Hippocampal formation (tissue), 2 donors: ENCODE measurements around the gene HTR4.
"Not testable (repeated sequence)": the region's sequence is repeated elsewhere in the genome, so short reads cannot be mapped to it uniquely, and the experiment has no call there.

Experiments
- DNase-seq, 2 donors: peaks; one replicate each; lab custom pipeline; 2025; lab: John Stamatoyannopoulos, UW

HTR4 gene

DNA sequence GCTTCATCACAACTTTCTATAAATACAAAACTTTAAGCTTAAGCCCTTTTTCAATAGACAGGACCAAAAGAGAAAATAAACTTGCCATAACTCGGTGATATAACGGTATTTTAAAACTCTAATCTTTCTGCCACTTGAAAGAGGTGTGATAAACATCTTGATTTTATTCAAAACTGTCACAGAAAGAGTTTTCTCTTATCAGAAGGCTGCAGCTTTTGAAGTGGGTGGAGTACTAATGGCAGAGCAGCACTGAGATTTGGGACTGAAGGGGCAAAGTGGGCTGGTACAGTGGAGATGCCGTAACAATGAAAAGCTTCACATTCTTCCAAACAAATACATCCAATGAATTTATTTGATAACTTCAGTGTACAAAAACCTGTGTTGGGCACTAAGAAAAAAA, 178.0 kb downstream of the HTR4 start:
- DNase-seq, result no peak

DNA sequence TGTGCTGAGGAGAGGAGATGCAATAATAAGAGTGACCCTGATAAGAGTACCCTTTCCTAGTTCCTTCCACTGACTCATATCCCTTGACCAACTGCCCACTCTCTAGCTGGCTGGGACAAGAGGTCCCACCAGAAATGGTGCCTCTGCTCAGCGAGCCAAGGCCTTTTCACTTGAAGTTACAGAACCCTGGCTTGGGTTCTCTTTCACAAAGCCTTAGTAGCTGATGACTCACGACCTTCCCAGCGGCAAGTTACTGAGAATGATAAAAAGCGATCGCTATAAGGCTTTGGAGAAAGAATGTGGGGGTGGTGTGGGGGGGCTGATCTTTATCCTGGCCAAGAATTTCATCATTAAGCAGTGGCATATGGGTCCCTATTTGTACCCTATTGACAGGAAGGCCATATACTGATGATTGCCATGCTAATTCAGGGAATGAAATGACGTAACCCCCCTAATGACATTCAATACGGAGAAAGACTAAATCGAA, 180.3 kb downstream of the HTR4 start:
- DNase-seq, result no peak

DNA sequence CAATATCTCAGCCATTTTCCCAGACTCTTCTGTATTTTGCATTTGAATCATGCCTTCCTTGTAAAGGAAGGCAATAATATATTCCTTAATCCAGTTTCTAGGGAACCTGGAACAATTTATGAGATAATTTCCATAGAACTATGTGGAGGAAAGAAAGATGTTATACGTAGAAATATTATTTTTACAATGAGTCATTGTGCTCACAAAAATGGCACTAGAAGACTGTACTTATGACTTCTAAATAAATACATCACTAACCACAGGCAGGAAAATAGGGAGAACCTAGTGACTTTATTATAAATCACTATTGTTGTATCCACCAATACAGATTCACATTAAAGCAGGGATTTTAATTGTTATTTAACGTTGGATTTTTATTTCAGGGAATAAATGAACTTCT, 182.9 kb downstream of the HTR4 start:
- no peak for DNase-seq

DNA sequence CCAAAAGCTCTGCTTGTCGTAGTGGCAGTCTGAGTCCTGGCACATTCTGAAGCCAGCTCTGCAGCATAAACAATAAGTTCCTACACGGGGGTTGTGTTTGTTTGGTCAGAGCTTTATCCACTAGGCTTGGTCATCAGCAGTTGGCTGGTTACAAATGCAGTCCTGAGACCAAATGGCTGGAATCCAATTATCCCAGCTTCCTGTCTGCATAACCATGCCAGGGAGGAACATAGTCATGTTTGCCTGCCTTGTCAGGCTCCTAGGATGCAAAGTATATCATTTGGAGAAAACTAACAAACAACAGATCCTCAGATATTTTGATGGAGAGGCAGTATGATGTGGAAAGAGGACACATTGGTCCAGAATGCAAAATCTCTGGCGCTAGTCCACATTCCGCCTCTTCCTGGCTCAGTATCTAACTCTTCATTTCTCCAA, 184.8 kb downstream of the HTR4 start:
- peak; percentile 41 to 44 for DNase-seq

DNA sequence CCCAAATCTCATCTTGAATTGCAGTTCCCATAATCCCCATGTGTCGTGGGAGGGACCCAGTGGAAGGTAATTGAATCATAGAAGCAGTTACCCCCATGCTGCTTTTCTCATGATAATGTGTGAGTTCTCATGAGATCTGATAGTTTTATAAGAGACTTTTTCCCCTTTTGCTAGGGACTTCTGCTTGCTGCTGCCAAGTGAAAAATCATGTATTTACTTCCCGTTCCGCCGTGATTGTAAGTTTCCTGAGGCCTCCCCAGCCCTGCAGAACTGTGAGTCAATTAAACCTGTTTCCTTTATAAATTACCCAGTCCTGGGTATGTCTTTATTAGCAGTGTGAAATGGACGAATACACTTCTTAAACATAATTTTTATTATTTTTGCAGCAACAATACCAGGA, 185.6 kb downstream of the HTR4 start:
- not testable (repeated sequence) for DNase-seq

DNA sequence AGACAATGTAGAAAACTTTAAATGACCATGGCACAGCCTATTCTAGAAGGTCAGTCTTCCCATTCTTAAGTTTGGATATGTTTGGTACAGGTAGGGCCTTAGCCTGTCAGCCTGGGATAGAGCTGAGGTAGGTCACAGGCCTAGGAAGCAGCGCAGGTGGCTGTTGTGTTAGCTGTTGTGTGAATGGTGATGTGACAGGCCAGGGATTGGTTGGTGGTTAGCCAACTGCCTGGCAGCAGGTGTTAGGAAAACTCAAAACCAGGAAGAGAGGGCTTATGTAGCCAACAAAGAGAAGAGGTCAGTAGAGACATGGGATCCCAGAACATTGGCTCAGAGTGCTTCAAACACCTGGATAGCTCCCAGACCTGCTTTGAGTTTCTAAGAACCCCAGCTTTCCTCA, 186.4 kb downstream of the HTR4 start:
- no peak for DNase-seq

DNA sequence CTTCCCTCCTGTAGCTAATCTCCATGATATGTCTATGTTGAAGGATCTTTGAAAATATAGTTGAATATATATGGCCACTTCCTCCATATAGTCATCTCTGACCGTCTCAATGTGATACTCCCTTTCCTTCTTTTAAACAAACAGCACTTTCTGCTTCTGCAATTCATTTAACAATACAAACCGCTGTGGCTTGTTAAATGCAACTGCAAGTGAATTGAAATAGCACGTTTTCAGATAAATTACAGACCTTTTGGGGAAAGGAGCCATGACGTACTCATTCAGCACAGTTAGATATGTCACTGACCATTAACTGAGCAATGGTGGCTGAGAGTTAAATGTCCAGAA, 188.1 kb downstream of the HTR4 start:
- DNase-seq, result no peak

DNA sequence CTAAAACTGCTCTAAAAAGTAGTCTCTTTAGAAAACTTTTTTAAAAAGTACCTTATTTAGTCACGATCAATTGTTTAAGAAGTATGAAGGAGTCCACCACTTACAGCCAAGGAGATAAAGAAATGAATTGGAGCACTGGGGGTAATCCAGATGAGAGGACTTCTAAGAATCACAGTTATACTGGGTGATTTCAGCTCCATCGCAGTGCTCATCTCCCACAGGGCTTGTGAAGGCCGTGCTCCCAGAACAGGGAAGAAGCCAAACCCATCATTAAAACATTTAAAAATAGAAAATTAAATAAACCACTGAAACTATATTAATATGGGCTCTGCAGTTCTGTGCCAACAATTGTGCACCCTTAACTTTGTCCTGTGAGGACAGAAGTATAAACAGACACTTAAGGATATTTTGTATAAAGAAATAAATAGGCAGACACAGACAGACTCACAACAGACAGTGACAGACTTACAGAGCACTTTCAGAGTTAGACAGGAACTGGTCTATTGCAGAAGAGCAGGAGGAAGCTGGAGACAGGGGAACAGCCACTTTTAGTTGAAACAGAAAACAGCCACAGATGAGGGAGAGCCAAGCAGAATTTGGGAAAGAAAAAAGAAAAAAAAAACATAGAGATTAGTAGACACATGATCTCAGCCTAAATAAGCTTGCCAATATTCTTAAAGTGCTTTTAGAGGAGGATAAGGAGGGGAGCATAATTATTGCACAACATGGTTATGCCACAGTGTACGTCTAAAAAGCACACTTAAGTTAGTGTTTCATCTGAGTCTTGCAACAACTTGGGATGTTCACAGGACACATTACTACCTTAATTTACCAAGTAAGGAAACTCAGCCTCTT, 188.7 kb downstream of the HTR4 start:
- DNase-seq, result no peak

DNA sequence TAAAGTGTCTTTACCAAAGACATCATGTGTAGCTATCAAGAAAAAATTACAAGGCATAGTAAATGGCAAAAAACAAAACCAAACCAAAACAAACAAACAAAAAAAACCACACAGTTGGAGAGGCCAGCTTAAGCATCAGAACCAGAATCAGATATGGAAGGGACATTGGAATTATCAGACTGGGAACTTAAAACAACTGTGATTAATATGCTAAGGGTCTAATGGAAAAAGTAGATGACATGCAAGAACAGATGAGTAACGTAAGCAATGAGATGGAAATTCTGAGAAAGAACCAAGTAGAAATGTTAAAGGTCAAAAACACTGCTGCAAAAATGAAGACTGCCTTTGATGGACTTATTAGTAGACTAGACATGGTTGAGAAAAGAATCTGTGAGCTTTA, 194.7 kb downstream of the HTR4 start:
- no peak for DNase-seq

DNA sequence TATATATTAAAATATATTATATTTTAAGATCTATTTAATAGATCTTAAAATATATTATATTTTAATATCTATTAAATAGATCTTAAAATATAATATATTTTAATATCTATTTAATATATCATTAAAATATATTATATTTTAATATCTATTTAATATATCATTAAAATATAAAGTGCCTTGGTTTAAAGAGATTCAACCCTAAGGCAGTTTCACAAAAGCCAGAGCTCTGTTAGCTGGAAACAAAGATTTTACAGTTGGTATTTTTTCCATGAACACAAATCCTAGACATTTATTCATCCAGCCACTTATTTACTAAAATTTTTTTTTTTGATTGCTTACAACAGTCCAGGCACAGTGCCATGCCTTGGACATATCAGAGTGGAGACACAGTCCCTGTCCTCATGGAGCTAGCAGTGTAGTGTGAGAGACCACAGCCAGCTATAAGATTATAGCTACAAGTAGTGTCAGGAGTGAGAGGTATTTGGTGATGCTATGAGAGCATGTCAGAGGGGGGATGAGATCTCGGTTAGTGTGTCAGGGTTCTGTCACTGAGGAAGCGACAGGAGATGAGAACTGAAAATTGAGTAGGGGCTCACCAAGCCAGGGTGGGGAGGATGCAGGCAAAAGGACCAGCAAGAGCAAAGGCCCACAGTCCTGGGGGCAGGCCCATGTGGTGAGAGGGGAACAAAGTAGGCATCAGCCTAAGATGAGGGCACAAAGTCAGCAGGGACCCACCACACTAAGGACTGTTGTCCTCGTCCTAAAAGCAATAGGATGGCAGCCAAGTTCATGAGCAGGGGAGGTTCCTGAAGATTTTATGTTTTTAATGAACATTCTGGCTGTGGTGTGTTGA, 196.1 kb downstream of the HTR4 start:
- DNase-seq, result no peak

DNA sequence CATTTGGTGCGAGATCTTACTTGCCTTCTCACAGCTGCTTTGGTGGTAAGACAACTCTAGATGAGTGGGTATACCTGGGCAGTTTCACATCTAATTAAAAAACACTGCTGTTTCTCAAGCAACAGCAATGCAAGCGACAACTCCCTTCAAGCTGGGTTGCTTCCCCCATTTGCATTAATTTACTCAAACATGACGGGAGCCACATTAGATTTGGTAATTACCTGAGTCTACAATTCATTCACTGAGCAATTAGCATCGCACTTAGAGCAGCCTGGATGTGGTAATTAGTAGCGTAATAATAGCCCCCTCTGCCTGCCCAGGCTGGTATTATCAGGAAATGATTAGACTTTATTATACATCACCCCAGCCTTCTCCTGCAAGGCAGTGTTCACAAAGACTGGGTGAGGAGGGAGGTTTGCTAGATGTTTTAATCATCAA, 197.1 kb downstream of the HTR4 start:
- DNase-seq, result no peak

DNA sequence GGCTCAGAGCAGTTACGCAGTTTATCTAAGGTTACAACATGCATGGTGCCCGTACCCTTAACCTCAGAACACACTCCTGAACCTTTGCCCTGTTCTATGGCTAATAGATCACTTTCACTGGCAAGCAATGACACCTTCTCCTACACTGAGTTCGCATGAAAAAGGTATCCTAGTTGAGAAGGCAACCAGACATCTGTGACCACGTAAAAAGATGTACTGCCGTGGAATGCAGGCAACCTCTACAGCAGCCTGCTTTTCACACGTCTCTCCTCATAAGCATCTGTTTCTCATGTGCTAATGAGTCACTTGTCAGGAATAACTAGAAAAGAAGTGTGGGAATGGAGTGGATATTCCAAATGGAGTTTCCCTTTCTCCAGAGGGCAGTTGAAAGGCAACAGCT, 199.1 kb downstream of the HTR4 start:
- DNase-seq, result no peak

DNA sequence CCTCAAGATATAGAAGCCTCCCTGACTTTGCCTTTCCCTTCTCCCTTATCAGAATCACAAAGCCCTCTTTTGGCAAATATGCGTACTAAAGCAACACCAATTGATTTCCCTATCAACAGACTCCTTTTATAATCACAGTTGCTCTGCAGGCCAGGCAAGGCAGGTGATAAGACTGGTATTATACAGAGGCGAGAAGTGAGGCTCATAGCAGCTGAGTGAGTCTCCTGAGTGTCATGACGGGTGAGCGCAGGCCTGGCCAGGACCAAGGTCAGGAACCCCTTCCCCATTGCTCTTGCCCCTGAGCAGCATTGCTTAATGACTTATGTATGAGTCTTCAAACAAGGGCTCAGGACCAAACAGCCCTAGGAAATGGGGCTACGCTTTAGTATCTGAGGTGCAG, 199.8 kb downstream of the HTR4 start:
- DNase-seq, result no peak

DNA sequence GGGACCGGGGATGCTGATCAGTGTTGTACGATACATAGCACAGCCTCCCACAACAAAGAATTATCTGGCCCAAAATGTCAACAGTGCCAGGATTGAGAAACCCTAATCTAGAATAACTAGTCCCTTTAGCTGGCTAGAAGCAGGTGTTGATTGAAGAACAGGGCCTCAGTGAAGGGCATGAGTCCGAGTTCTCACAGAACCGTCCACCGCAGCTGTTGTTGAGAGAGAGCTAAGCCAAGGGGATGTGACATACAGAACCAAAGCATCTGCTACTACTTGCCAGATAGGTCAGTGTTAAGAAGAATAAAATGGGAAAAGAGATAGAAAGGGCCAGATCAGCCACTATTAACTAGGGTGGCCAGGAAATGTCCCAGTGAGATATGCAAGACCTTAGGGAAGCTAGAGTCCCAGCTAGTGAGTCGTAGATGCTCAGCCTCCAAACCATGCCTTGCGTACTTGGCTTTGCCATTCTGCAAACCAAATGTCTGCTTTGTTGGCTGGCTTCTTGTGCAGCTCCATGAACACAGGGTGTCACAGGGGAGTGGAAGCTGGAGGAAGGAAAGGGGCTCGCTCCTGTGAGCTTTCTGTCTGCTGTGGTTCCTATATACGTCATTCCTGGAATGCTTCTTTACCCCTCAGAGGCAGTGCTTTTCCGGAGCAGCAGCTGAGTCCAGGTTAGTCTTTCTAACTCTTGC, 201.7 kb downstream of the HTR4 start:
- no peak for DNase-seq

DNA sequence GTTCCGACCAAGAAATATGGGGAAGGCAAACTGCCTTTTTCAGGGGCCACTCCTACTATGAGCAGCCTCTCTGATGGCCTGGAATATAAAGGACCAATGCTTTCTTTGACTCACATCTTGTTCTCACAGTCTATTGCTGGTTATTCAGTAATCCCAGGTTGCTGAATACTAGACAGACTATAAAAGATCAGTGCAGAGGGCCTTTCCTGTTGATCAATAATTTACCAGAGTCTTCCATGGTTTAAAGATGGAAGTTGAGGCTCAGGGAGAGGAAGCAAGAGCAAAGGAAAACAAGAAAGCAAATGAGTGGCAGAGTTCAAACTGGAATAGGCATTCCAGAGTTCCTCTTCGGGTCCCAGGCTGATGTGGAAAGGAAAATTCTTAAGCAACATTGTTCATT, 207.7 kb downstream of the HTR4 start:
- no peak for DNase-seq

DNA sequence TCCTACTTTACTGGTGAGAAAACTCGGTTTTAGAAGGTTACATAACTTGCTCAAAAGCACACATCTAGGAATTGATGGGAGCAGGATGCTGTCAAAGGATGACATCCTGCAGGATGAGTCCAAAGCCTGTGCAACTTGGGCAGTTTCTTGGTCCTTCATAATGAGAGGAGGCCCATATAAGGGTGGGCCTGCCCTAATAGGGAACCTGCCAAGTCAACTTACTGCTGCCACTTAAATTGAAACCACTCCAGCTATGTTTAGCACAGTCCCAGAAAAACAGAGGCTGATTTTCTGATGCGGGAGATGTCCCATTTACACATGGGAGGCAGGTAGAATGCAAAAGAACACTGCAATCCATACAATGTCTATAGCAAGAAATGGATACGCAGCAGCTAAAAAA, 208.7 kb downstream of the HTR4 start:
- no peak for DNase-seq

DNA sequence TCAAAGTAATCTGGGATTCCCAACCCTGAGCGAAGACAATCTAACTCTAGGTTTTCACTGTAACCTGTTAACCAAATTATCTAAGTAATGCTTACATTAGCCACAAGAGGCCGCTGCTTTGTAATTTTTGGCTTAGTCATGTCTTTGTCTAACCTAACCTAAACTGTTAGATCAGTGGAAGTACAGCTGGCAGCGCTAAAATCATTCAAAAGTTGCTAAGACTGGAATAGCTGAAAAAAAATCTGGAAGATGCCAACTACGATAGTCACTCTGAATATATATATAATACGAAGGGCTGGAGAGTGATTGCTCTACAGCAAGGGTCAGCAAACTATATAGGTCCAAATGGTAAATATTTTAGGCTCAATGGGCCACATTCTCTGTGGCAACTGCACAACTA, 210.3 kb downstream of the HTR4 start:
- DNase-seq, result peak; percentile 19 to 81

DNA sequence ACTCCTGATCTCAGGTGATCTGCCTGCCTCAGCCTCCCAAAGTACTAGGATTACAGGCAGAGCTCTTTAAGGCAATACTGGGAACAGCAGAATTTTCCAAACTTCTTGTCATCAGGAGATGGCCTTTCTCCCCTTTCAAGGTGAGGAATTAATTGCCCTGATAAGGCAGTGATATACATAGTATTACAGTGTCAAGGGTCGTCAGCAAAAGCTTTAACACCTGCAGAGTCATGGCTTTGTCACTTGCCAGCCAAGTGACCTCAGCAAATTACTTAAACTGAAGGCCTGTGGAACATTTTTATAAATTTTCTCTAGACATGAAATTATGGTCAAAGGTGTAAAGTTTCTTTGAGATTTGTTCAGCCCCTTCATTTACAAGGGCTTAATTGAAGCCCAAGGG, 211.1 kb downstream of the HTR4 start:
- no peak for DNase-seq

DNA sequence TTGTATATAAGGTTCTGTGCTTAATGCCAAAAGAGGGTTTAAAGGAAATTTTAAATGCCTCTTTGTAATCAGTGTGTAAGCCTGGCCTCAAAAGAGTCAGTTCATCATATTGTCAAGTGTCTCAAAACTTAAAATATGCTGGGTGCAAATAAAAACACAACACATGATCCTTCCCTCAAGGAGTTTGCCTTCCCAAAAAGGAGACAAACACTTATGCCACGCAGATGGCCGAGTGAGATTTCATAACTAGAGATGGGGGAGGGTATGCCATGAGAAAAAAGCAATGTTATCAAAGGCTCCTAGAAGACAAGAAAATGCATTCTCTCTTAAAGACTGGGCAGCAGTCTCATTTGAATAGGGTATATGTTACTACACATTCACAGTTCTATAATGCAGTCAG, 215.4 kb downstream of the HTR4 start:
- no peak for DNase-seq

DNA sequence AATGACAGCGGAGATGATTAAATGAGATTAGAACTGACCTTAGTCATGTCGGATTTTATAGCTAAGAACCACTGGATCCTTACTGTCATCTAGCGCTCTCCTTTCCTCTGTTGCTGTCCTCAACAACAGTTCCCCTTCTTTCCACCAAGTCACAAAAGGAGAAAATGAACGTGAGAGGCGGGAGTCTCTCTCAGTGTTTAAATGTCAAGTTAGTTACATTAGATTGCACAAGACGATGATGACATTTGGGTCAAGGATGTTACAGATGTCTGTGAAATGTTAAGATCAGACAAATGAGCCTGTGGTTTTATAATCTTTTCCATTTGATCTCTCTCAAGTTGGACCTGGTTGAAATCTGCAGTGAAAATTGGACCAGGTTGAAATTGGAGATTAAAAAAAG, 217.1 kb downstream of the HTR4 start:
- no peak for DNase-seq

DNA sequence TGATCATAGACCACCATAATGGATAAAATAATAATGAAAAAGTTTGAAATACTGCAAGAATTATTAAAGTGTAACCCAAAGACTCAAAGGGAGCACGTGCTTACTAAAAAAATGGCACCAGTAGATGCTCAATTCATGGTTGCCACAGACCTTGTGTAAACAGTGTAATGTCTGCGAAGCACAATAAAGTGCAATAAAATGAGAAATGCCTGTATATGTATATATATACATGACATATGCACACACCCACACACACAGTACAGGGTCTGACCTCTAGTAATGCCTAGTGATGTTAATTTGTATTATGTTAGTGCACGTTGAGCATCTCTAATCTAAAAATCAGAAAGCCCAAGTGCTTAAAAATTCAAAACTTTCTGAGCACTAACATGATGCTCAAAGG, 218.3 kb downstream of the HTR4 start:
- no peak for DNase-seq

DNA sequence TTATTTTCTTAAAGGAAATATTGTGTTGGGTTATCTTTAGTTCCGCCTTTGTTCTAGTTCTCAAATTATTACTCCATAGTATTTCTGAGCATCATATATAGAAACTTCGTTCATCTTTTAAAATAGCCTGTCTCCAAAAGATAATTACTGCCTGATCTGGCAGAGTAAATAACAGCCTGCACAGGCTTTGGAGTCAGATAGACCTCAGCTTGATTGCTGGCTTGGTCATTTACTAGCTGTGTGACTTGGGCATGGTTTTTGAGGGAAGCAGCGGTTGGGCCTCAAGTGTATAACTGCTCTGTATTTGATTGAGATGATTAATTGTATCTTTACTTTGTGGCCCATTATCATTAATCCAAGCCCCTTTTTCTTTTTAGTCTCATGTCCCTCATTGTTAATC, 220.5 kb downstream of the HTR4 start:
- no peak for DNase-seq
